Esophagus squamous epithelium (tissue), 4 donors: Measurements from ENCODE around the gene ARMH3.

ENCODE experiments used
- POLR2A ChIP-seq, 4 donors: fragments of 450-650 bp; IDR thresholded peaks; one replicate each; pipeline ENCODE4 v1.6.1; 2017; ENCODE audit warnings: antibody characterized with exemption in 4 of 4, mild to moderate bottlenecking in 4 of 4, moderate library complexity in 3 of 4
- TF ChIP-seq, protein P1 (sequence below), 6 experiments: fragments of 450-650 bp in 4 of 6; fragments of 200-600 bp in 2 of 6; sonication (generic) in 2 of 6; IDR thresholded peaks; one replicate each; pipeline ENCODE4 v1.5.1; 2016 to 2019; ENCODE audit warnings: antibody characterized with exemption in 6 of 6, mild to moderate bottlenecking in 4 of 6, moderate library complexity in 4 of 6

- TF ChIP-seq, protein P1, sequence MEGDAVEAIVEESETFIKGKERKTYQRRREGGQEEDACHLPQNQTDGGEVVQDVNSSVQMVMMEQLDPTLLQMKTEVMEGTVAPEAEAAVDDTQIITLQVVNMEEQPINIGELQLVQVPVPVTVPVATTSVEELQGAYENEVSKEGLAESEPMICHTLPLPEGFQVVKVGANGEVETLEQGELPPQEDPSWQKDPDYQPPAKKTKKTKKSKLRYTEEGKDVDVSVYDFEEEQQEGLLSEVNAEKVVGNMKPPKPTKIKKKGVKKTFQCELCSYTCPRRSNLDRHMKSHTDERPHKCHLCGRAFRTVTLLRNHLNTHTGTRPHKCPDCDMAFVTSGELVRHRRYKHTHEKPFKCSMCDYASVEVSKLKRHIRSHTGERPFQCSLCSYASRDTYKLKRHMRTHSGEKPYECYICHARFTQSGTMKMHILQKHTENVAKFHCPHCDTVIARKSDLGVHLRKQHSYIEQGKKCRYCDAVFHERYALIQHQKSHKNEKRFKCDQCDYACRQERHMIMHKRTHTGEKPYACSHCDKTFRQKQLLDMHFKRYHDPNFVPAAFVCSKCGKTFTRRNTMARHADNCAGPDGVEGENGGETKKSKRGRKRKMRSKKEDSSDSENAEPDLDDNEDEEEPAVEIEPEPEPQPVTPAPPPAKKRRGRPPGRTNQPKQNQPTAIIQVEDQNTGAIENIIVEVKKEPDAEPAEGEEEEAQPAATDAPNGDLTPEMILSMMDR (IDR thresholded peaks at IDR 0.05): no peak
- TF ChIP-seq POLR2A (IDR thresholded peaks at IDR 0.05): no peak
Observed at GRCh38 chr10:101840102-101840684, 215.8 kb downstream of the ARMH3 start.
